NCI-H345 treated with DMSO at 0.1 percent for 48 hours (cell line): ENCODE data around the gene CACNA2D4.
A peak's percentile ranks its signal among the peaks of the same experiment; 100 is the strongest.

Experiments used
- DNase-seq: peaks from one replicate; lab custom pipeline; 2025; ENCODE audit not compliant: unreplicated experiment; lab: John Stamatoyannopoulos, UW

The CACNA2D4 gene

GRCh38 chr12:1793426-1794210 lies 124.8 kb downstream of the CACNA2D4 start:
- no peak for DNase-seq

GRCh38 chr12:1792406-1792805 lies 126.0 kb downstream of the CACNA2D4 start:
- no peak for DNase-seq

GRCh38 chr12:1791104-1791841 lies 127.2 kb downstream of the CACNA2D4 start:
- peak; percentile 38 for DNase-seq

GRCh38 chr12:1790444-1790843 lies 128.0 kb downstream of the CACNA2D4 start:
- no peak for DNase-seq

GRCh38 chr12:1787714-1788113 lies 130.7 kb downstream of the CACNA2D4 start:
- no peak for DNase-seq

- DNase-seq, result no peak
Observed at GRCh38 chr12:1782215-1782614, 136.2 kb downstream of the CACNA2D4 start.

- DNase-seq, result no peak
Observed at GRCh38 chr12:1781772-1782171, 136.7 kb downstream of the CACNA2D4 start.

- no peak for DNase-seq
Observed at GRCh38 chr12:1779783-1780182, 138.7 kb downstream of the CACNA2D4 start.

- DNase-seq, result no peak
Observed at GRCh38 chr12:1778911-1779310, 139.5 kb downstream of the CACNA2D4 start.

GRCh38 chr12:1777798-1778197 lies 140.7 kb downstream of the CACNA2D4 start:
- DNase-seq, result no peak

GRCh38 chr12:1776170-1776921 lies 142.1 kb downstream of the CACNA2D4 start:
- no peak for DNase-seq

GRCh38 chr12:1773937-1774655 lies 144.4 kb downstream of the CACNA2D4 start:
- DNase-seq, result no peak

- DNase-seq, result no peak
Observed at GRCh38 chr12:1769809-1770494, 148.5 kb downstream of the CACNA2D4 start.

- DNase-seq, result no peak
Observed at GRCh38 chr12:1768615-1769014, 149.8 kb downstream of the CACNA2D4 start.

GRCh38 chr12:1767407-1768090 lies 150.9 kb downstream of the CACNA2D4 start:
- DNase-seq, result no peak

- no peak for DNase-seq
Observed at GRCh38 chr12:1766110-1766509, 152.3 kb downstream of the CACNA2D4 start.

- DNase-seq, result no peak
Observed at GRCh38 chr12:1763153-1763552, 155.3 kb downstream of the CACNA2D4 start.

- DNase-seq, result no peak
Observed at GRCh38 chr12:1761857-1762256, 156.6 kb downstream of the CACNA2D4 start.

- DNase-seq, result no peak
Observed at GRCh38 chr12:1760566-1761382, 157.7 kb downstream of the CACNA2D4 start.
